ENCODE data around the gene GPRC5A. TPM values are rescaled to one million over a fixed set of nuclear protein-coding genes. Genes with fewer than 3 reads are reported as not detected.

The GPRC5A gene
- total RNA-seq, 5 donors from 2014 or later (not counting 1 experiment from before 2014, with no cell fraction given): 0.28 to 2.0 (median 1.4) TPM; not detected in 1

GRCh38 chr12:12907552-12907951 lies 16.2 kb downstream of the GPRC5A start:
- ATAC-seq (replicated peaks in 1 of 4) (no peak), DNase-seq (no peak)
- H3K36me3 Mint-ChIP-seq: no peaks in the 10 kb centered on the region
- WGBS (ENCODE audit: insufficient coverage): no CpG with 5 or more reads among the region's 5 CpGs
- no peak overlapping the region for H3K4me3 Mint-ChIP-seq
- H3K27ac ChIP-seq (ENCODE audit: low read length): no peak overlapping the region
- H3K9me3 Mint-ChIP-seq: no peaks in the 10 kb centered on the region
- H3K4me1 ChIP-seq (ENCODE audit: control insufficient read depth in 1 of 2, extremely low read depth in 1 of 2, insufficient read depth in 2 of 2, low read length in 2 of 2): peaks cover 14 to 15% of the 10 kb centered on the region in 2 experiments
- ChIA-PET CTCF (no interaction called here), POLR2A (no interaction called here)
- no peak overlapping the region for H3K4me3 ChIP-seq (ENCODE audit: control insufficient read depth in 1 of 2, extremely low read depth in 1 of 2, low read length in 1 of 2)
- peaks cover 0 to 8% of the 10 kb centered on the region in 2 experiments for H3K27me3 ChIP-seq (replicated peaks in 1 of 2; ENCODE audit: control insufficient read depth in 2 of 2, extremely low read depth in 1 of 2, insufficient read depth in 2 of 2, low read length in 1 of 2)
- no peaks in the 10 kb centered on the region for H3K36me3 ChIP-seq (ENCODE audit: control insufficient read depth in 2 of 2, extremely low read depth in 1 of 2, insufficient read depth in 1 of 2, low read length in 1 of 2)
- H3K9me3 ChIP-seq: no peaks in the 10 kb centered on the region
- peaks cover 4 to 6% of the 10 kb centered on the region in 2 donors for H3K27me3 Mint-ChIP-seq
- H3K27ac Mint-ChIP-seq: no peak overlapping the region
- peaks cover 18 to 25% (median 18%) of the 10 kb centered on the region in 3 donors for H3K4me1 Mint-ChIP-seq

DNA sequence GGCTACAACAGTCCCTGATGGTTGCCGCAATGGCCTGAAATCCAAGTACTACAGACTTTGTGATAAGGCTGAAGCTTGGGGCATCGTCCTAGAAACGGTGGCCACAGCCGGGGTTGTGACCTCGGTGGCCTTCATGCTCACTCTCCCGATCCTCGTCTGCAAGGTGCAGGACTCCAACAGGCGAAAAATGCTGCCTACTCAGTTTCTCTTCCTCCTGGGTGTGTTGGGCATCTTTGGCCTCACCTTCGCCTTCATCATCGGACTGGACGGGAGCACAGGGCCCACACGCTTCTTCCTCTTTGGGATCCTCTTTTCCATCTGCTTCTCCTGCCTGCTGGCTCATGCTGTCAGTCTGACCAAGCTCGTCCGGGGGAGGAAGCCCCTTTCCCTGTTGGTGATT lies 16.9 kb downstream of the GPRC5A start:
- no peak for DNase-seq
- 84% methylated on average over 13 of the region's 14 CpGs for WGBS (ENCODE audit: insufficient coverage)
- H3K4me1 ChIP-seq (ENCODE audit: control insufficient read depth in 1 of 2, extremely low read depth in 1 of 2, insufficient read depth in 2 of 2, low read length in 2 of 2): peaks cover 14 to 15% of the 10 kb centered on the region in 2 experiments
- ChIA-PET POLR2A (no interaction called here), CTCF (no interaction called here)
- H3K27ac ChIP-seq (ENCODE audit: low read length): no peak overlapping the region
- no peak overlapping the region for H3K4me3 ChIP-seq (ENCODE audit: control insufficient read depth in 1 of 2, extremely low read depth in 1 of 2, low read length in 1 of 2)
- H3K27me3 Mint-ChIP-seq: peaks cover 4 to 6% of the 10 kb centered on the region in 2 donors
- no peak overlapping the region for H3K27ac Mint-ChIP-seq
- H3K27me3 ChIP-seq (replicated peaks in 1 of 2; ENCODE audit: control insufficient read depth in 2 of 2, extremely low read depth in 1 of 2, insufficient read depth in 2 of 2, low read length in 1 of 2): peaks cover 0 to 8% of the 10 kb centered on the region in 2 experiments
- H3K36me3 ChIP-seq (ENCODE audit: control insufficient read depth in 2 of 2, extremely low read depth in 1 of 2, insufficient read depth in 1 of 2, low read length in 1 of 2): no peaks in the 10 kb centered on the region
- no peaks in the 10 kb centered on the region for H3K9me3 ChIP-seq
- no peak overlapping the region for H3K4me3 Mint-ChIP-seq
- no peaks in the 10 kb centered on the region for H3K36me3 Mint-ChIP-seq
- H3K4me1 Mint-ChIP-seq: peaks cover 18 to 25% (median 18%) of the 10 kb centered on the region in 3 donors
- no peaks in the 10 kb centered on the region for H3K9me3 Mint-ChIP-seq
- no peak for ATAC-seq (replicated peaks in 1 of 4)

- CTCF ChIA-PET: no interaction called here
- H3K4me3 Mint-ChIP-seq: peak overlapping the region in 1 of 3 donors; percentile 57
- 83% methylated on average over 11 of the region's 12 CpGs for WGBS (ENCODE audit: insufficient coverage)
- peaks cover 0 to 8% of the 10 kb centered on the region in 2 experiments for H3K27me3 ChIP-seq (replicated peaks in 1 of 2; ENCODE audit: control insufficient read depth in 2 of 2, extremely low read depth in 1 of 2, insufficient read depth in 2 of 2, low read length in 1 of 2)
- ATAC-seq (replicated peaks in 1 of 4) (no peak), DNase-seq (no peak)
- H3K4me1 ChIP-seq (ENCODE audit: control insufficient read depth in 1 of 2, extremely low read depth in 1 of 2, insufficient read depth in 2 of 2, low read length in 2 of 2): peaks cover 14 to 15% of the 10 kb centered on the region in 2 experiments
- no peaks in the 10 kb centered on the region for H3K36me3 Mint-ChIP-seq
- peaks cover 4 to 6% of the 10 kb centered on the region in 2 donors for H3K27me3 Mint-ChIP-seq
- H3K9me3 ChIP-seq: no peaks in the 10 kb centered on the region
- no peaks in the 10 kb centered on the region for H3K9me3 Mint-ChIP-seq
- peak overlapping the region in 1 of 2 donors; percentile 13 for H3K27ac Mint-ChIP-seq
- POLR2A ChIA-PET: no interaction called here
- H3K4me1 Mint-ChIP-seq: peaks cover 18 to 25% (median 18%) of the 10 kb centered on the region in 3 donors
- H3K27ac ChIP-seq (ENCODE audit: low read length): no peak overlapping the region
- H3K36me3 ChIP-seq (ENCODE audit: control insufficient read depth in 2 of 2, extremely low read depth in 1 of 2, insufficient read depth in 1 of 2, low read length in 1 of 2): no peaks in the 10 kb centered on the region
- no peak overlapping the region for H3K4me3 ChIP-seq (ENCODE audit: control insufficient read depth in 1 of 2, extremely low read depth in 1 of 2, low read length in 1 of 2)
Observed at GRCh38 chr12:12908711-12909110, 17.3 kb downstream of the GPRC5A start.

DNA sequence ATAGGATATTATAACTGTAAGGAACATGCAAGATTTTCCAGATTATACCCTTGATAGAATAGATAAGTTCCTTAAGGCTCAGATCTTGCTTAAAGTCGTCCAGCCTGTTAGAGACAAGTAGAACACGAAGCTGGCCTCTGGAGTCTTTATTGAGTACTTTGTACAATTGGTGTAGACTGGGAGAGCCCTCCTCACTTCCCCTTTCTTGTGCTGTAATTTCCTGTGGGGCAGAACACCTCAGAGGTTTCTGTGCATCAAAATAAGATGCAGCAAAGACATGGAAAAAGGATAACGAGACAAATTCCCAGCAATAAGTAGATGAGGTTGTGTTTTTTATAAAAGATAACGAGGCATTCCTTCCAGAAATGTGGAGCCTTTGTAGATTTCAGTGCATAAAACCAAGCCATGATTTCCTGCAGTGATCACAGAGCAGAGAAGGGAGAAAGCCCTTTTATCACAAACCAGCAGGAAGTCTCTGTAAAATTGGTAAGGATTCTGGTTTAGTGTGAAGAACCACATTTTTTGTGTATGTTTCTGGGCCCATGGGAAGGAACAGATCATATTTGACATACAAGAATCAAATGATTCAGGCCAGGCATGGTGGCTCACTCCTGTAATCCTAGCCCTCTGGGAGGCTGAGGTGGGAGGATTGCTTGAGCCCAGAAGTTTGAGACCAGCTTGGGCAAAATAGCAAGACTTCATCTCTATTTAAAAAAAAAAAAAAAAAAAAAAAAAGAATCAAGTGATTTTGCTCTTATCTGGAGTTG lies 18.0 kb downstream of the GPRC5A start:
- no CpG with 5 or more reads among the region's 4 CpGs for WGBS (ENCODE audit: insufficient coverage)
- CTCF ChIA-PET: interaction anchor here in 1 of 2 donors (0.9 kb wide), 1 partner anchor 73 kb away, joined by 3 read pairs; no protein-coding TSS in a partner anchor
- H3K4me1 ChIP-seq (ENCODE audit: control insufficient read depth in 1 of 2, extremely low read depth in 1 of 2, insufficient read depth in 2 of 2, low read length in 2 of 2): peaks cover 14 to 15% of the 10 kb centered on the region in 2 experiments
- POLR2A ChIA-PET: no interaction called here
- H3K27ac Mint-ChIP-seq: peak overlapping the region; percentile 13 to 55
- DNase-seq: no peak
- no peaks in the 10 kb centered on the region for H3K36me3 Mint-ChIP-seq
- peak overlapping the region in 1 of 3 donors; percentile 57 for H3K4me3 Mint-ChIP-seq
- no peaks in the 10 kb centered on the region for H3K36me3 ChIP-seq (ENCODE audit: control insufficient read depth in 2 of 2, extremely low read depth in 1 of 2, insufficient read depth in 1 of 2, low read length in 1 of 2)
- peaks cover 0 to 8% of the 10 kb centered on the region in 2 experiments for H3K27me3 ChIP-seq (replicated peaks in 1 of 2; ENCODE audit: control insufficient read depth in 2 of 2, extremely low read depth in 1 of 2, insufficient read depth in 2 of 2, low read length in 1 of 2)
- H3K27ac ChIP-seq (ENCODE audit: low read length): no peak overlapping the region
- no peak overlapping the region for H3K4me3 ChIP-seq (ENCODE audit: control insufficient read depth in 1 of 2, extremely low read depth in 1 of 2, low read length in 1 of 2)
- ATAC-seq (replicated peaks in 1 of 4): peak in 2 of 4 experiments; percentile 44 to 57
- H3K4me1 Mint-ChIP-seq: peaks cover 18 to 25% (median 18%) of the 10 kb centered on the region in 3 donors
- peaks cover 4 to 6% of the 10 kb centered on the region in 2 donors for H3K27me3 Mint-ChIP-seq
- H3K9me3 ChIP-seq: no peaks in the 10 kb centered on the region
- no peaks in the 10 kb centered on the region for H3K9me3 Mint-ChIP-seq

- Mint-ChIP-seq H3K27me3 (peaks cover 4 to 6% of the 10 kb centered on the region in 2 donors), H3K4me1 (peaks cover 18 to 25% (median 18%) of the 10 kb centered on the region in 3 donors), H3K4me3 (peak overlapping the region in 1 of 3 donors; percentile 56), H3K36me3 (no peaks in the 10 kb centered on the region), H3K9me3 (no peaks in the 10 kb centered on the region), H3K27ac (peak overlapping the region; percentile 8 to 50)
- Histone ChIP-seq H3K4me1 (ENCODE audit: control insufficient read depth in 1 of 2, extremely low read depth in 1 of 2, insufficient read depth in 2 of 2, low read length in 2 of 2) (peaks cover 14 to 15% of the 10 kb centered on the region in 2 experiments), H3K36me3 (ENCODE audit: control insufficient read depth in 2 of 2, extremely low read depth in 1 of 2, insufficient read depth in 1 of 2, low read length in 1 of 2) (no peaks in the 10 kb centered on the region), H3K4me3 (ENCODE audit: control insufficient read depth in 1 of 2, extremely low read depth in 1 of 2, low read length in 1 of 2) (no peak overlapping the region), H3K9me3 (no peaks in the 10 kb centered on the region), H3K27ac (ENCODE audit: low read length) (no peak overlapping the region), H3K27me3 (replicated peaks in 1 of 2; ENCODE audit: control insufficient read depth in 2 of 2, extremely low read depth in 1 of 2, insufficient read depth in 2 of 2, low read length in 1 of 2) (peaks cover 0 to 8% of the 10 kb centered on the region in 2 experiments)
- ATAC-seq (replicated peaks in 1 of 4) (no peak), DNase-seq (no peak)
- ChIA-PET POLR2A (interaction anchor here in 1 of 2 donors (0.6 kb wide), 2 partner anchors 60 to 1544 kb away, joined by 4 read pairs; no protein-coding TSS in a partner anchor), CTCF (interaction anchor here in 1 of 2 donors (0.9 kb wide), 1 partner anchor 73 kb away, joined by 3 read pairs; no protein-coding TSS in a partner anchor)
- WGBS (ENCODE audit: insufficient coverage): 47% methylated on average over 3 of the region's 4 CpGs
Observed at GRCh38 chr12:12909995-12910420, 18.6 kb downstream of the GPRC5A start.

DNA sequence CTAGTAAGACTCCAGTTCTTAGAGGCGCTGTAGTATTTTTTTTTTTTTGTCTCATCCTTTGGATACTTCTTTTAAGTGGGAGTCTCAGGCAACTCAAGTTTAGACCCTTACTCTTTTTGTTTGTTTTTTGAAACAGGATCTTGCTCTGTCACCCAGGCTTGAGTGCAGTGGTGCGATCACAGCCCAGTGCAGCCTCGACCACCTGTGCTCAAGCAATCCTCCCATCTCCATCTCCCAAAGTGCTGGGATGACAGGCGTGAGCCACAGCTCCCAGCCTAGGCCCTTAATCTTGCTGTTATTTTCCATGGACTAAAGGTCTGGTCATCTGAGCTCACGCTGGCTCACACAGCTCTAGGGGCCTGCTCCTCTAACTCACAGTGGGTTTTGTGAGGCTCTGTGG lies 21.3 kb downstream of the GPRC5A start:
- H3K27ac ChIP-seq (ENCODE audit: low read length): no peak overlapping the region
- peaks cover 5 to 10% of the 10 kb centered on the region in 2 donors for H3K27me3 Mint-ChIP-seq

More for the DNA sequence above, 21.3 kb downstream of the GPRC5A start:
- ChIA-PET POLR2A (interaction anchor here in 1 of 2 donors (0.7 kb wide), 1 partner anchor 120 kb away, joined by 5 read pairs; no protein-coding TSS in a partner anchor), CTCF (interaction anchor here (0.7 to 2.1 kb wide), 2 partner anchors 300 to 1739 kb away, joined by 5 to 9 read pairs; no protein-coding TSS in a partner anchor)
- ATAC-seq (replicated peaks in 1 of 4) (no peak), DNase-seq (no peak)
- Histone ChIP-seq H3K9me3 (no peaks in the 10 kb centered on the region), H3K36me3 (ENCODE audit: control insufficient read depth in 2 of 2, extremely low read depth in 1 of 2, insufficient read depth in 1 of 2, low read length in 1 of 2) (no peaks in the 10 kb centered on the region), H3K4me1 (ENCODE audit: control insufficient read depth in 1 of 2, extremely low read depth in 1 of 2, insufficient read depth in 2 of 2, low read length in 2 of 2) (peaks cover 15 to 22% of the 10 kb centered on the region in 2 experiments), H3K27me3 (replicated peaks in 1 of 2; ENCODE audit: control insufficient read depth in 2 of 2, extremely low read depth in 1 of 2, insufficient read depth in 2 of 2, low read length in 1 of 2) (peaks cover 0 to 10% of the 10 kb centered on the region in 2 experiments), H3K4me3 (ENCODE audit: control insufficient read depth in 1 of 2, extremely low read depth in 1 of 2, low read length in 1 of 2) (no peak overlapping the region)
- H3K9me3 Mint-ChIP-seq: no peaks in the 10 kb centered on the region
- H3K27ac Mint-ChIP-seq: no peak overlapping the region
- H3K36me3 Mint-ChIP-seq: no peaks in the 10 kb centered on the region
- 100% methylated on average over 2 of the region's 5 CpGs for WGBS (ENCODE audit: insufficient coverage)
- H3K4me3 Mint-ChIP-seq: no peak overlapping the region
- peaks cover 27 to 36% (median 28%) of the 10 kb centered on the region in 3 donors for H3K4me1 Mint-ChIP-seq

All from T-cell (primary cell).